A549 (cell line): ENCODE data around the gene CRTC2.

ENCODE experiments used
- CTCF ChIP-seq: fragments of >200 bp; sonication (Bioruptor Twin); formaldehyde crosslinking; IDR thresholded peaks from 3 replicates; pipeline ENCODE4 v1.5.1; 2016
- EP300 ChIP-seq, 2 experiments: fragments of >200 bp; sonication (Bioruptor Twin); formaldehyde crosslinking; IDR thresholded peaks; 2 replicates in 1 of 2; 3 replicates in 1 of 2; pipeline ENCODE4 v1.6.1; 2016 to 2017
- ESRRA ChIP-seq: fragments of 150-350 bp; IDR thresholded peaks from 2 replicates; pipeline ENCODE4 v1.6.1; 2014; ENCODE audit warnings: mild to moderate bottlenecking, low read length, borderline replicate concordance
- HMGXB4 ChIP-seq: fragments of 250-450 bp; sonication (Bioruptor Pico); IDR thresholded peaks from 2 replicates; pipeline ENCODE4 v1.5.0; 2021; ENCODE audit warnings: mild to moderate bottlenecking, moderate library complexity, borderline replicate concordance
- HOXA7 ChIP-seq: fragments of 250-450 bp; sonication (Bioruptor Pico); IDR thresholded peaks from 2 replicates; pipeline ENCODE4 v1.5.0; 2020; ENCODE audit warnings: mild to moderate bottlenecking, moderate library complexity
- MAX ChIP-seq: IDR thresholded peaks from 2 replicates; pipeline ENCODE4 v1.6.1; 2012
- MAZ ChIP-seq: fragments of 150-350 bp; IDR thresholded peaks from 2 replicates; pipeline ENCODE4 v1.6.1; 2014; ENCODE audit warnings: antibody characterized with exemption, low read depth, low read length, borderline replicate concordance
- MYC ChIP-seq: IDR thresholded peaks from 2 replicates; pipeline ENCODE4 v1.6.1; 2012; ENCODE audit warnings: mild to moderate bottlenecking, inconsistent platforms, low read length, improper control_type of control experiment, borderline replicate concordance
- POLR2A ChIP-seq: IDR thresholded peaks from 2 replicates; pipeline ENCODE4 v1.6.1; 2012; ENCODE audit warnings: mild to moderate bottlenecking, low read length
- RAD21 ChIP-seq, 2 experiments: fragments of >200 bp in 1 of 2; sonication (Bioruptor Twin) in 1 of 2; formaldehyde crosslinking in 1 of 2; IDR thresholded peaks in 1 of 2; conservative IDR thresholded peaks in 1 of 2; 2 replicates in 1 of 2; 3 replicates in 1 of 2; pipeline ENCODE4 v1.6.1; 2012 to 2018; ENCODE audit warnings: inconsistent platforms in 1 of 2
- SMC3 ChIP-seq: fragments of >200 bp; sonication (Bioruptor Twin); formaldehyde crosslinking; IDR thresholded peaks from 3 replicates; pipeline ENCODE4 v1.6.1; 2018; ENCODE audit warnings: inconsistent platforms

GRCh38 chr1:153959454-153959853, 1.0 kb upstream of the CRTC2 start:
- TF ChIP-seq MYC = no peak
- TF ChIP-seq CTCF = no peak
- TF ChIP-seq ESRRA = no peak
- no peak for TF ChIP-seq POLR2A
- TF ChIP-seq RAD21 (conservative IDR thresholded peaks at IDR 0.05 in 1 of 2, IDR thresholded peaks at IDR 0.05 in 1 of 2) = no peak
- no peak for TF ChIP-seq MAZ
- TF ChIP-seq HOXA7 (CRISPR knock-in tag) = no peak
- TF ChIP-seq MAX = no peak
- TF ChIP-seq EP300 (IDR thresholded peaks at IDR 0.05) = no peak
- no peak for TF ChIP-seq SMC3
- TF ChIP-seq HMGXB4 (CRISPR knock-in tag) = no peak
